NOMO-1 (cell line): ENCODE measurements around the gene LACTB.

Experiments used
- DNase-seq, 2 experiments: peaks; one replicate each; lab custom pipeline; 2025; ENCODE audit not compliant: unreplicated experiment in 2 of 2; lab: John Stamatoyannopoulos, UW

Gene LACTB, protein sequence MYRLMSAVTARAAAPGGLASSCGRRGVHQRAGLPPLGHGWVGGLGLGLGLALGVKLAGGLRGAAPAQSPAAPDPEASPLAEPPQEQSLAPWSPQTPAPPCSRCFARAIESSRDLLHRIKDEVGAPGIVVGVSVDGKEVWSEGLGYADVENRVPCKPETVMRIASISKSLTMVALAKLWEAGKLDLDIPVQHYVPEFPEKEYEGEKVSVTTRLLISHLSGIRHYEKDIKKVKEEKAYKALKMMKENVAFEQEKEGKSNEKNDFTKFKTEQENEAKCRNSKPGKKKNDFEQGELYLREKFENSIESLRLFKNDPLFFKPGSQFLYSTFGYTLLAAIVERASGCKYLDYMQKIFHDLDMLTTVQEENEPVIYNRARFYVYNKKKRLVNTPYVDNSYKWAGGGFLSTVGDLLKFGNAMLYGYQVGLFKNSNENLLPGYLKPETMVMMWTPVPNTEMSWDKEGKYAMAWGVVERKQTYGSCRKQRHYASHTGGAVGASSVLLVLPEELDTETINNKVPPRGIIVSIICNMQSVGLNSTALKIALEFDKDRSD

DNA sequence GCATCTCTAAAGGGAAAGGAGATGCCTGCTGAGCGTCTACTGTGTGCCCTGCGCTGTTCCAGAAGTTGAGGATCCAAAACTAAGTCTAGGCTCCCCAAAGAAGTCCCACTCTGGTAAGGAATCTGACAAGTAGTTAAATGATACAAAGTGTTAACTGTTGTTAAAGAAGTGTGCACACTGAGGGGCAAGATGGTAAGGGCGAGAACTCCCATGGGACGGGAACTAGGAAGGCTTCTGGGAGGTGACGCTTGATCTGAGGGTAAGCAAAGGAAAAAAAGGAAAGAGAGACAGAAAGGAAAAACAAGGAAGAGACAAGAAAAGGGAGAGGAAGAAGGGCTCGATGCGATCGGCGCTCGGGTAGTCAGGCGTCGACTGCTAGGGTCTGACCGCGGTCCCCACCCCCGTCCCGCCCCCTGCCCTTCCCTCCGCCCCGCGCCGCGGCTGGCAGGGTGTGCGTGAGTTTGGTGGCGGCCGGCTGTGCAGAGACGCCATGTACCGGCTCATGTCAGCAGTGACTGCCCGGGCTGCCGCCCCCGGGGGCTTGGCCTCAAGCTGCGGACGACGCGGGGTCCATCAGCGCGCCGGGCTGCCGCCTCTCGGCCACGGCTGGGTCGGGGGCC is at the start of gene LACTB:
TSS of gene LACTB (plus strand) at position 480 of the 620 bp plus-strand sequence. CDS start at position 491, 11 bp downstream.
- peak; percentile 87 to 88 for DNase-seq

DNA sequence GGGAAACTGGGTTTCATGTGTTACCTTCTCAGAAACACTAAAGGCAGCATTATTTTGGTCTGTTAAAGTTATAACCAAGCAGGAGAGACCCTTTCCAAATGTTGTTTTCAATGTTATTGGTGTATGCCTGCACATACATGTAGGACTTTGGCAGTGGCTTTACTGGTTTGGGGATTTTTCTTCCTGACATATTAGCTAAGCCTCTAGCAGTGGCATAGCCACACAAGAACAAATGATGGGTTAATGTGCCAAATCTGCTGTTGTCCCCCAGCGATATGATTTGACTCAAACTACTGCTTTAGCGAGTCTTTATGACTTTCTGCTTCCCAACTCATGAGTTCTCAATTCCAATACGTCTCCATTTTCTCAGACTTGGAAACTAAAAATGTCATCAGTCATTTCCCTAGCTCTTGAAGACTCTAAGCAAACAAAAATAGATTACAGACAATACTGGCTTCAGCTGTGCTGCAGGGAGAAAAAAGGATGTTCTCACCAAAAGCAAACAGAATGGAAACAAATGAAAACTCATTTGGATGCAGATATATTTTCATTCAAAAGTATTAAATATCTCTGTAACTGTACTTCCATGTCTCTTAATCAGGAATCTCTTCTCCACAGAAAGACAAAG is 49.5 kb upstream of the LACTB start:
- no peak for DNase-seq

DNA sequence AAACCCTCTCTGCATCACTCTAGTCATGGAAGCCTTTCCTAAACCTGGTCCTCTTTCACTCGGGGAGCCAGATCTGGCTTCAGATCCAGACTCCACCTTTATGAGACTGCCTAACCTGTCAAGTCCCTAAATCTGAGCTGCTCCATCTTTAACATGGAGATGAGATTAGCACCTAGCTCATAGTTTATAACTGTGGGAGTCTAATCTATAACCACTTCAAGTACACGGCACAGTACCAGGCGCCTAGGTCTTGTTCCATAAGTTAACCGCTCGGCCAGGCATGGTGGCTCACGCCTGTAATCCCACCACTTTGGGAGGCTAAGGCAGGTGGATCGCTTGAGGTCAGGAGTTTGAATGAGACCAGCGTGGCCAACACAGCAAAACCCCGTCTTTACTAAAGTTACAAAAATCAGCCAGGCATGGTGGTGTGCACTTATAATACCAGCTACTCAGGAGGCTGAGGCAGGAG is 48.8 kb upstream of the LACTB start:
- DNase-seq, result no peak

DNA sequence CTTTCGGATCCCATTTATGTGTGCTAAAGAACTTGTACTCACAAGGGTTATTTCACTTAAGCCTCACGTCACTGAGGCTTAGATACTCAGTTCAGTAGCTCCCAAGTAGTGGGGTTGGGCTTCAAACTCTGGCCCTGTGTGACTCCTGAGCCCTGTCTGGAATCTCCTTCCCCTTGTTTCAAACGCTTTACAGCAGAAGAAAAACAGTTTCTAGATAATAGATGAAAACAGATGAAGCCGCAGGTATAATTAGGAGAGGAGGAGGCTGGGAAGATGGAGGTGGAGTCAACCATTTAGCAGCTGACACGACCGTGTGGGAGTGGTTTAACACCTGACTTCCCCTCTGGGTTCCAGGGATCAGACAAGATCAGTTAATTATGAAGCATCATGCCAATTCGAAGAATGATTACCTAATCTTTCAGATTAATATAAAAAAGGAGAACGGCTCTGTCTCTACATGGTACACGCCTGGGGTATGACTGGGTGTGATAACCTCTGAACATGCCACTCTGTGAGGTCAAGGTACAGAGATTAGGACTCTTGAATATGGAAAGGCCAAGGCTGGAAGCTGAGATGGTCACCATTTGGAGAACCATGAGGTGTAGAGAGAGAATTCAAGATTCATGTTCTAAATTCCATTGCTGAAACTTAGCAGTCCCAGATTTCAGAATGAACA is 48.0 kb upstream of the LACTB start:
- DNase-seq, result no peak

DNA sequence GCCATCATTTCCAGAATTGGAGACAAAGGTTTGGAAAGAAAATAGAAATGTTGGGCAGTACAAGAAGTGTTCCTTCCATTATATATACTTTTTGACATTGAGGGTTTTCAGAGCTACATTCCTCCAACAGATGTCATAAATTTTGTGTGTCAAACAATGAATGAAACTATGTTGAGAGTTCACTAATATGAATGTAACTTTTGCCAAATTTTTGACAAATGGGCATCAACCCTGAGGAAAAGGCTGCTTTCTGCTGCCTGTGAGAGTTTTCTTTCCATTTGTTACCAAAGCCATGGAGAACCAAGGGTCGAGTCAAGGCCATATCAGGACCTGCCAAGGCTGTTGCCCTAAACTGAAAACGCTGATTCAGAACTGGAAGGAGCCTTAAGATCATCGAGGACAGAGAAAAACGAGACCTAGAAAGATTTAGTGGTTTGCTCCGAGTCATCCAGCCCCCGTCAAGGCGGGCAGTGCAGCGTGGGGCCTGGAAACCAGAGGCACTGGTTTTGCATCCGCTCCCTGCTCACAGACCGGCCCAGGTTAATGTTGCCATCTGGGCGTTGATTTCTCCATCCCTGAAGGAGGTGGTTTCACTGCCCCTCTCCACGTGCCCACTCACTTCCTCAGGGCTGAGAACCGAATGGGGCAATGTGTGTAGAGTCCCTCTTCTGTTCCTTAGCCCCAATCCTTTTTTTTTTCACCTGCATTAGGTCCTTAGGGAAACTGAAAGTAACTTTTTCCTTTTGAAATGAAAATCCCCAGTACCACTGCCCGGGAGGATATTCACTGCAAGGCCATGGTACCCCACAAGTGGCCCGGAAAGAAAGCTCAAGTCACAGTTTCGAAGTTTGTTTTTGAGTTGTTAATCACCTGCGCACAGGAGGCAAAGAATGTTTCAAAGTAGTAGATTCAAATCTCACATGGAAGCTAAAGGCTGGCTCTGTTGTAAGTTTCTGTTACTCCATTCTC is 46.4 kb upstream of the LACTB start:
- DNase-seq, result no peak

DNA sequence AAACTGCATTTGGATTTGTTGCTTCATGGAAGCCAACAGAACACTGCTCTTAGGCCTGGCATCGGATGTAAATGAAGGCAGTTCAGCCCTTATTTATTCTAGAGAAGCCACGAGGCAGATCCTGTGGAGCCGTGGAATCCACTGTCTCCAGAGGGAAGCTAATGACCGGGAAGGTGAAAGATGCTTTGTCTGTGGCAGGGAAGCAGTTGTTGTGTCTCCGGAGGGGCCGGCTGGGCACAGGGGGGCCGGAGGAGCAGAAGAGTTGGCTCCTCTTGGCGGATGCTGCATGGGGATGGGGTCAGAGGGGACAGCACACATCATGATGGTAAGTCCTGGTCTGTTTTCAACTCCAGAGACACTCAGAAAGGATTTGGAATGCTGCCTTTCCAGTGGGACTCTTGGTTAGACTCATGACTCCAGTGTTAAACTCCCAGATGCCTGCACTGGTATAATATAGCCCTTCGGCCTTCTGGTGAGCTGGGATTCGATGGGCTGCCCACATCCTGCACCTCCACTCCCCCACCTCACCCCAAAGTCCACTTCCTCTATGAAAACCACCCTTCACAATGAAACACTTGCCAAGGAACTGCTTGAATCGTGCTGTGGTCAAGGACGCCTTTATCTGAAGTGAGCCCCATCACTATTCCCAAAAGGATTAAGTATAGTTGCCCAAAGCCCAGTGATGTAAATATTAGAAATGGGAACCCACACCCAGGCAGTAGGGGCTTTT is 45.5 kb upstream of the LACTB start:
- no peak for DNase-seq

DNA sequence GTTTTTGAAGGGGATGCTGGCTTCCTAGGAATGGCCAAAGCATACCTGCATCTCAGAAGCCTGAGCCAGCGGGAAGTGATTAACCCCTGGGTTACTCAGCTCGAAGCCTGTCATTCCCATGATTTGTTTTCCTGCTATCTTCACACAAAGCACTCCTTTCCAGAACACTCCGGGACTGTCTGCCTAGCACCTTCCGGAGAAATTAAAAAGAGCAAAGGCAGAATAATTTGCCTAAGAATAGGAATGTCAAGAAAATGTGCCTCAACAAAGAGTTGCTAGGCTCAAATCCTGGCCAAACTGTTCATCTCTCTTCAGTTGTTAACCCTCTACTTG is 45.0 kb upstream of the LACTB start:
- no peak for DNase-seq

DNA sequence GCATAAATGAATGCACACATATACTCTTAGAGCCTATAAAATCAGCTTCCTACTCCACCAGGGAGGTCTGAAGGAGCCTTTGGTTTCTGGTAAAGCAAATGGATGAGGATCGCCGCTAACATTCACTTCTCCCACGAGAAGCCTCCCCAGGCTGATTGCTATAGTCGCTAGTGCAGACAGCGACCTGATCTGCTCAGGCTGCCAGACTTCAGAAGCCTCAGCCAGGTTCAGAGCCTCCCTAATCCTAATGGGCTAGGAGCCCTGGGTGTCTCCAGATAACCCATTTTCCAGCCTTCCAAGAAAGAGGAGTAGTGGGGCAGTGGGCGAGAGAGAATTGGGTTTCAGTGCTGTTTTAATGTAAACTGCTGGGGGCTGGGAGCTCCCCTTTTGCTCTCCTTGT is 43.7 kb upstream of the LACTB start:
- DNase-seq, result no peak

DNA sequence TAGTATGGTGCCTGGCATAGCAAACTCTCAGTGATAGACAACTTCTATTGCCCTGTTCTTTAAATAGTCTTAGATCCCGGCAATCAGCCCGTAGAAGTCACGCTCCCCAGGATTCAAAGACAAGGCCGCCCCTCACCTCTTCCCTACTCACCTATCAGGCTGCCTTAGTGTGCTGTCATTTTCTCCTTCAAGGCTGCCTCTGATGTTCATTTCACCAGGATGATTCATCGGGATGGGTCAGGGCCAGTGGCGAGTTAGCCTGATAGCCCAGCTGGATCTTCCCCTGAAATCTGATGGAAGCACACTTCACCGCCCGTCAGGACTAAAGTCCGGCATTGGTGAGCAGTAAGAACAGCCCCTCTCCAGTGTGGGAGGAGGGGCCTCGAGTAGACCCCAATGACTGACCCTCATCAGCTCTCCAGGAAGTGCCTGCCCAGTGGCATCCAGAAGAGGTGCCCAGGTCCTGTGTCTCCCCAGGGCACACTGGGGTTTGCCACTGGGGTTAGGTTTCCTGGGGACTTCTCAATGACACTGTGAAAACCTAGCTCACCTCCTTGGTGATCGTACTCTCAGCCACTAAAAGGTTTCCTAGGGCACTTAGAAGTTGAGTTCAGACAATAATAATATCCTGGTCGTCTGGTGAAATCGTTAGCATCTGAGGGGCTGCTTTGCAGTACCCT is 41.6 kb upstream of the LACTB start:
- DNase-seq, result no peak

DNA sequence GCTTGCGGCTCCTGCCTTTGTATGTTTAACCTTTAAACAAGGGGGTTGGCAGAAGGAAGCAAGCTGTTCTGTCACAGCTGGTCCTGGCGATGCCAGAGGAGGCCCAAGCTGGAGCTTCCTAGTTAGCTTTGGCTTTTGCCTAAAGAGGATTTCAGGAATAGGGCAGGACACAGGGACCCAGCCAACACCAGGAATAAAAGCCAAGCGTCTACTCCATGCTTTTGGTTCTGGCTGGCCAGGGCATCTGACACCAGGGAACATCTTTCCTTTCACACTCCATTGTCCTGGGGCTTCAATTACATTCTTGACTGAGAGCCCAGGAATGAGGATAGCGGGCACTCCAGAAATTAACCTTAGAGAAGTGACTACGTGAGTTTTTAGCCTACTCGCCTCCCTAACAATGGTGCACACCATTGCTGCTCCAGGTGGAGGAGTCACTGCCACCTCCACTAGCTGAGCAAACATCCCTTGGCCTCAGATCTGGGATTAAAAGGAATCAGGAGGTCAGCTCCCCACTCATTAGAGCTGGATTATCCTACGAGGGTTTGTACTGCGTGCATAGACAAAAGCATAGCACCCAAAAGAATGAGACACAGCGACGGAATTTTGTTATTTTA is 40.9 kb upstream of the LACTB start:
- DNase-seq, result no peak

DNA sequence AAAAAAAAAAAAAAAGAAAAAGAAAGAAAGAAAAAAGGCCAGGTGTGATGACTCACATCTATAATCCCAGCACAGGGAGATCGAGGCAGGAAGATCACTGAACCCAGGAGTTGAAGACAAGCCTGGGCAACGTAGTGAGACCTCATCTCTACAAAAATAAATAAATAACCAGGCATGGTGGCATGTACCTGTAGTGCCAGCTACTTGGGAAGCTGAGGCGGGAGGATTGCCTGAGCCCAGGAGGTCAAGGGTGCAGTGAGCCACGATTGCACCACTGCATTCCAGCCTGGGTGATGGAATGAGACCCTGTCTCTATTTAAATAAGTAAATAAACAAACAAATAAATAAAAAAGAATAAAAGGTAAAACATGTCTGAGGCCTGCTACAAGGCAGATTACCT is 39.3 kb upstream of the LACTB start:
- no peak for DNase-seq

DNA sequence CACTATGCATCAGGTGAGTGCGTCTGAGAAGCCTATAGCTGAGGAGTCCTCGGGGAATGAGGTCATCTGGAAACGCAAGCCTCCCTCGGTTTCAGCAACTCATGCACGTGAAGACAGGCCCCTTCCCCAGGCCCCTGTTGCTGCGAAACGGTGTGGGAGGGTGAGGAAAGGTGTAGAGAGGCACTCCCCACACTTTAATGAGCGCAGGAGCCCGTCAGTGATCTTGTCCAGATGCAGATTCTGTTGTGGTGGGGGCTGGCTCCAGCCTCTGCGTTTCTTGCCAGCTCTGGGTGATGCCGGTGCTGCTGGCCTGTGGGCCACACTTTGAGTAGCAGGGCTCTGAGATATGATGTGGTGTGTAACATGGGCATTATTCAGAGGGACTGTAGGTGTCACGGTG is 38.6 kb upstream of the LACTB start:
- no peak for DNase-seq

DNA sequence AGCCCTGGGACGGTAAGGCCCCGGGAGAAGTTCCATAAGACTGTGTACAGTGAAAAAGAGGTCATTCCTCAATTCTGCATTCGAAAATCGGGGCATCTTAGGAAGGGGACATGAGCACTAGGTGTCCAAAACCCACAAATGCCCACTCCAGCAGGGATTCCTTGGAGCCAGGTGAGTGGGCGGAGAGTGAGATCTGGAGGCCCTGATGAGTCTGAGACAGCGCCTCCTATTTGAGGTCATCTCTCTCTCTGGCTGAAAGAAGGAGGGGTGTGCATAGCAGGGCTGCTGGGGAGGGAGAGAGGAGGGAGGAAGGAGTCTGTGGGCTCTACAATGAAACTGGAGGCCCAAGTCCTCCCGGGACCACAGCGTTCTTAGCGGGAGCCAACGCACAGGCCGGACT is 38.1 kb upstream of the LACTB start:
- no peak for DNase-seq

DNA sequence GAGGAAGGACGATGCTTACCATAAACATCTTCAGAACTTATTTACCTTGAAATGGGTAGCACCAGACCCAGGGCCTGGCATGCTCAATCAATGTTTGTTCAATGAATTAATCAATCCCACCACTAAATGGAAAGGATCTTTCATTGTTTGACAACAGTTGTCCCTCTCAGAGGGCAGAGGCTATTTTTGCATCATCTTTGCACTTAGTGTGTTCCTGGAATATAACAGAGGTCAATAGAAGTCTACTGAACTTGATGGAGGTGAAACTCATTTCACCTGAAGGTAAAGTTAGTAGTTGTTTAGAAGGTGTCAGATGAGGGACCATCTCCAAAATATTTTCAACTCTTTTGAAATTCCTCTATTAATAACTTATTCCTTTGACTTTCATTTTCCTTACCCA is 36.9 kb upstream of the LACTB start:
- no peak for DNase-seq

DNA sequence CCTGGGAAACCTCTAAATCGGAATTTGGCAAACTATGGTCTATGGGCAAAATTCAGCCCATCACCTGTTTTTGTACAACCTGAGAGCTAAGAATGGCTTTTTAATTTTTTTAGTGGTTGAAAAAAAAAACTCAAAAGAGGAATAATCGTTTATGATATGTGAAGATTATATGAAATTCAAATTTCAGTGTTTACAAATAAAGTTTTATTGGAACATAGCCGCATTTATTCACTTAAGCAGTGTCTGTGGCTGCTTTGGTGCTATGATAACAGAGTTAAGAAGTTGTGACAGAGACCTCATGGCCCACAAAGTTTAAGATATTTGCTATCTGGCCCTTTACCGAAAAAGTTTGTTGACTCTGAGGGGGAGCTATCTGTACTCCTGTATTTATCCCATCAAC is 36.4 kb upstream of the LACTB start:
- DNase-seq, result no peak

DNA sequence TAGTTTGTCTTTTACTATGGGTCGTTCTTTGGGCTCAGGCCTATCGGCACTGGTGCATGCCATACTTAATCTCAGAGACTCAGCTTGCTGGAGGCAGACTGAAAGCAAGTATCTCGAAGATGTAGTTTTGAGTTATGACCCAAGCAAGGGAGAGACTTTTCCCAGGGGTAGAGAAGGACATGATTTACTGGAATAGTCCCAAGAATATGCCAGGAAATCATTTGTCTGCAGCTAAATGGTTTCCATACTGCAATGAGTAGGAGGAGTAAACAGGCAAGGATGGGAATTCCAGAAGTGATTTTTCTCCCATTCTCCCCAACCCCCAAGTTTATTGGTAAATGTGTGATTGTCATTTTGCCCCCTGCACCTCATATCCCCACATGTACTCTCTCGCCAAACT is 35.4 kb upstream of the LACTB start:
- no peak for DNase-seq

DNA sequence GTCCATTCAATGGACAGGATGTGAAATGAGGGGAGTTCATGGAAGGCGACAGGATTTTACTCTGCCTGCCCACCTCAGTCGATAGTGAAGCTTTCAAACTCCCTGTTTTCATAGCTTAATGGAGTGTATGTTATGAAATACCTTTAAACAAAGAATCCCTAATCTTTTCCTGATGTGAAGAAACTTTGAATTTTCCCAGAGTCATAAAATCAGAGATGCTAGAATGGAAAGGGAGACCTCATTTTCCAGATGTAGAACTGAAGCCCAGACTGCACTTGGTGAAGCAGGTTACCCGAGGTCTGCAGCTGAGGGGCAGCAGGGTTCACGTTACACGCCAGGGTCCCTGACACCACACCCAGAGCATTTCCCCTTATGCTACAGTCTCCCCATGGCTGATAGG is 34.7 kb upstream of the LACTB start:
- DNase-seq, result no peak

DNA sequence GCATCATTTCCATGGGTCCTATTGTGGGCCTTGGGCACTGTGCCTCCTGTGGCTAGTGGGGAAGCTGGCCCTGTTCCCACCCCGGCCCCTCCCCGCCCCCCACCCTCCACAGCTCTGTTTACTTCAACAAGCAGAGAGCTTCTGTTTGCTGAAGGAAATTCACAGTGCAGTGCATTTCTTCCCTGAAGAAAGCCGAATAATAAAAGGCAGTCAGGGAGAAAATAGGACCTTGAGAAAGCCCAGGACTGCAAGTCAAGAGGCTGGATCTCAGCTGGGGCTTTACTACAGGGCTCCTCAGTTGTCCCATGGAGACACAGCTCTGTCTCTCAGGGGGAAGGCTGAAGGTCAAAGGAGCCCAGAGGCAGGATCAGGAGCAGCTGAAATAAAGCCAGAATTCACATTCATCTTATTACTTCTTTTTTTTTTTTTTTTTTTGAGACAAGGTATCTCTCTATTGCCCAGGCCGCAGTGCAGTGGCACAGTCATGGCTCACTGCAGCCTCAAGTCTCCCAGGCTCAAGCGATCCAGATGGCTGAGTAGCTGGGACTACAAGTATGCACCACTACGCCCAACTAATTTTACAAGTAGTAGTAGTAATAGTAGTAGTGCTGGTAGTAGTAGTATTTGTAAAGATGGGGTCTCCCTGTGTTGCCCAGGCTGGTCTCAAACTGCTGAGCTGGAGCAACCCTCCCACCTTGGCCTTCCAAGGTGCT is 33.0 kb upstream of the LACTB start:
- DNase-seq, result no peak
